Osteocyte (in vitro differentiated cells): Measurements from ENCODE around the gene MAP2K1. TPM values are rescaled to one million over a fixed set of nuclear protein-coding genes. Genes with fewer than 3 reads are reported as not detected.

ENCODE experiments used
- DNase-seq: peaks from one replicate; pipeline ENCODE4 v3.0.0; 2021; ENCODE audit warnings: mixed read lengths; ENCODE audit not compliant: unreplicated experiment; ENCODE audit errors: extremely low spot score
- H3K27ac Mint-ChIP-seq: one replicate; pipeline ENCODE4 v1.8.0; 2021; ENCODE audit warnings: mild to moderate bottlenecking, mixed read lengths; ENCODE audit not compliant: unreplicated experiment
- H3K27me3 Mint-ChIP-seq: one replicate; pipeline ENCODE4 v1.8.0; 2021; ENCODE audit warnings: mixed read lengths; ENCODE audit not compliant: unreplicated experiment
- H3K36me3 Mint-ChIP-seq: one replicate; pipeline ENCODE4 v1.8.0; 2021; ENCODE audit warnings: mixed read lengths; ENCODE audit not compliant: unreplicated experiment
- H3K4me1 Mint-ChIP-seq: one replicate; pipeline ENCODE4 v1.8.0; 2021; ENCODE audit warnings: mixed read lengths; ENCODE audit not compliant: unreplicated experiment
- H3K4me3 Mint-ChIP-seq: one replicate; pipeline ENCODE4 v1.8.0; 2021; ENCODE audit warnings: mild to moderate bottlenecking, moderate library complexity, mixed read lengths; ENCODE audit not compliant: unreplicated experiment
- H3K9me3 Mint-ChIP-seq: one replicate; pipeline ENCODE4 v1.8.0; 2021; ENCODE audit warnings: mixed read lengths; ENCODE audit not compliant: unreplicated experiment
- CTCF ChIP-seq: fragments of 200-600 bp; sonication (generic); IDR thresholded peaks from 2 replicates; pipeline ENCODE4 v1.5.0; 2021; ENCODE audit warnings: antibody characterized with exemption, mild to moderate bottlenecking, moderate library complexity
- microRNA-seq: library from miRNA; unstranded; fragments of <30 nt; microRNA quantifications from one replicate; pipeline ENCODE4 v1.1.0, GENCODE V29; 2020; ENCODE audit not compliant: unreplicated experiment
- total RNA-seq: library from RNA; stranded (reverse); gene quantifications from 2 replicates; pipeline ENCODE4 v1.2.1, GENCODE V29; 2021

Gene MAP2K1
- total RNA-seq, 1 donor from 2014 or later, result 50.7 TPM

DNA sequence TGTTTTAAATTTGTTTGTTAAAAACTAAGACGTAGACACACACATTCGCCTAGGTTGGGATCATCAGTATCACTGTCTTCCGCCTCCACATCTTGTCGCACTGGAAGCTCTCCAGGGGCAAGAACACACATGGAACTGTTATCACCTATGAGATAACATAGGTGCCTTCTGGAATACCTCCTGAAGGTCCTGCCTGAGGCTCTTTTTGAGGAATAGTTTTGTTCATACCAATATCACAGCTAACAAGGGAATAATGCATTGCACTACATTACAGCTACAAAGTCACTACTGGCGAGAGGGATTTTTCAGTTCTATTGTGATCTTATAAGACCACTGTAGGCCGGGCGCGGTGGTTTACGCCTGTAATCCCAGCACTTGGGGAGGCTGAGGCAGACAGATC is 148.3 kb downstream of the MAP2K1 start:
- Mint-ChIP-seq H3K36me3 (peaks cover 29% of the 10 kb centered on the region), H3K27ac (no peak overlapping the region), H3K27me3 (no peaks in the 10 kb centered on the region), H3K9me3 (no peaks in the 10 kb centered on the region), H3K4me1 (peaks cover under 1% of the 10 kb centered on the region), H3K4me3 (no peak overlapping the region)
- TF ChIP-seq CTCF, result no peak
- DNase-seq, result no peak

Small RNA genes lying within 50 kb of the gene (microRNA-seq; reads per million reads assigned to microRNA genes)
- not detected for gene MIR4512

Other genes with a start within 250 kb of the MAP2K1 start
- gene MEGF11, start 133.2 kb upstream of the MAP2K1 start, total RNA-seq, result 0.26 TPM in 1 of 2 replicates, not detected in the other
- 24.7 and 28.3 TPM in 2 replicates for gene DIS3L, start 93.3 kb upstream of the MAP2K1 start, total RNA-seq
- gene TIPIN, start 30.2 kb upstream of the MAP2K1 start, total RNA-seq, result 7.6 and 8.0 TPM in 2 replicates
- 20.8 and 24.8 TPM in 2 replicates for gene SNAPC5, start 110.8 kb downstream of the MAP2K1 start, total RNA-seq
- 2,560 and 2,646 TPM in 2 replicates for gene RPL4, start 117.9 kb downstream of the MAP2K1 start, total RNA-seq
- gene ZWILCH, start 118.4 kb downstream of the MAP2K1 start, total RNA-seq, result 13.7 and 13.8 TPM in 2 replicates
- gene LCTL, start 179.1 kb downstream of the MAP2K1 start, total RNA-seq, result not detected in 2 replicates